GM19238 (cell line): ENCODE data around the gene FOXL1.

Source experiments
- DNase-seq: peaks from one replicate; pipeline ENCODE4 v3.0.0; 2011; ENCODE audit warnings: low spot score; ENCODE audit not compliant: insufficient read length

FOXL1 gene

DNA sequence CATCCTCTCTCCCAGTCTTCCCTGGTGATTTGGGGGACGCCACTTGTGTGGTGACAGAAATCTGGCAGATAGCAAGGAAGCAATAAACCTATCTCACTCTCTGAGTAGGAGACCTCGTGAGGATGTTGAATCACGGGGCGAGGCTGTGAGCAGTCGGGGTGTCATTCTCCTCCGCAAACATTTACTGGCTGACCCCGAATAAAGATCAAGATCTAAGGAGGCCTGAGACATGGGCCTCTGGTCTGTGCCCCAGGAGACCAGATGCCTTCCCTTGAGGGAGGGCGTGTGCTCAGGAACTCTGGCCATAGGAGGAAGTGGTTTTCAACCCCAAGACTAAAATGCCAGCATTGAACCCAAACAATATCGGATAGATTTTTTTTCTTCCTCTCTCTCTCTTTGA is 53.1 kb downstream of the FOXL1 start:
- DNase-seq: no peak
